Activated gamma-delta T cell treated with Interleukin-2 at 50 U/mL for 16 hours (primary cell): ENCODE data around the gene KIAA0753.

Experiments used
- DNase-seq: peaks from one replicate; pipeline ENCODE4 v3.0.0-alpha.2; 2020

Gene KIAA0753

GRCh38 chr17:6639586-6640535 is 650 bp downstream of the KIAA0753 start:
- no peak for DNase-seq

DNA sequence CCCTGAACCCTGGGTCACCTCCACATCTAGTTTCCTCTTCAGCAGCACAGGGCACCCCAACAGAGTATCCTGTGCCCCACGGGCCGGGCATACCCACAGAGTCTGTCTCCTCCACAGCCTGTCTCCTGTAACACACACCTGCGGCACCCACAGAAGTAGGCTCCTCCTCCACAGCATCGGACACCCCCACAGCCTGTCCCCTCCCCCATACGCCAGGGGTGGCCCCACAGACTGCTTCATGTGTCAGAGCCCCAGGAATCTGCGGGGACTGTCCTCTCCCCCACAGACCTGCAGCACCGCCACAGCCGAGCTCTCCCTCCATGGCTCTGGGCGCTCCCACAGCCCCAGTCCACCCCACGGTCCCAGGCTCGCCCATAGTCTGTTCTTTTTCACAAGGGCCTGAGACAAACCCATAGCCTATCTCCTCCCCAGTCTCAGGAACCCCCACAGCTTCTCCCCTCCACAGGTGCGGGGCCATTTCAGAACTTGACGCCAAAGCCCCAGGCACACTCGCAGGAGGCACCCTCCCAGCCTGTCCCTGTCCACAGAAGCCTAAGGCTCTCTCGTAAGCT is 1.4 kb downstream of the KIAA0753 start:
- no peak for DNase-seq

DNA sequence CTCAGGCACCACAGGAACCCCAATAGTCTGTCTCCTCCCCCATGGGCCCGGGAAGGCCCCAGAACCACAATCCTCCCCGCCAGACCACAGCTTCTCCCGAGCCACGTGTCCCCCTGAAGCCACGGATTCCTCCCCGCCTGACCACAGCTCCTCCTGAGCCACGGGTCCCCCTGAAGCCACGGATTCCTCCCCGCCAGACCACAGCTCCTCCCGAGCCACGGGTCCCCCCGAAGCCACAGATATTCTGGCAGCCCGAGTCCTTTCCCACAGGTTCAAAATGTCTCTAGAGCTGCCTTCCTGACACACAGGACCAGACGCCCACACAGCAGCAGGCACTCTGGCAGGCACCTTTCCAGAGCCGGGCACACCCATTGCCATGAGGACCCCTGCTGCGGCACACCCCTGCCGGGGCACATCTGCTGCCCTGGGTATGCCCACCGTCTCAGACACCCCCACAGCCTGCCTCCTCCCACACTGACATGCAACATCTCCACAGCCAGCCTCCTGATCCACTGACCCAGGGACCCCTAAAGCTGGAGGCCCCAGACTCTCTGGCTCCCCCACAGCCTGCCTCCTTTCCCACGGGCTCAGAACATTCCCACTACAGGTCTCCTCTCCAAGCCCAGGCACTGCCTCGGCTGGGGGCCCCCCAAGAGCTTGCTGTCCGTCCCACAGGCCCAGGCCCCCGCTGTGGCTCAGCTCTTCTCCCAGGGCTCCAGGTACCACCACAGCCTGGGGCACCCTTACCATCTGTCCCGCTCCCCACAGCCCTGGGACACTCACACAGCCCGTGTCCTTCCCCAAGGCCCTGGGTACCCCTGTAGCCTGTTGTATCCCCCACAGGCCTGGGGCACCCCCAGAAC is 2.2 kb downstream of the KIAA0753 start:
- no peak for DNase-seq

DNA sequence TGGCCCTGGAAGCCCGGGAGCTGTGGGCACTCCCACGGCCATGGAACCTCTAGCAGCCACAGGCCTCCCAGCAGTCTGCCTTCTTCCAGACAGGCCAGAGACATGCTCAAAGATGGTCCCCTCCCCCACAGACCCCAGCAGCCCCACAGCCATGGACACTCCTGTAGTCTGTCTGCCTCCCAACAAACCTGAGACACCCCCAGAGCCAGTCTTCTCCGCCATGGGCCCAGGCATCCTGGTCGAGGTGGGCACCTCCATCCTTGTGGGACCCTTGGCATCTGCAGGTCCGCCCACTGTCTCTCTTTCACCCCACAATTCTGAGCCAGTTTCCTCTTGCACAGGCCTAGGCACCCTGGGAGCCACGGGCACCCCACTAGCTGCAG is 3.1 kb downstream of the KIAA0753 start:
- no peak for DNase-seq

DNA sequence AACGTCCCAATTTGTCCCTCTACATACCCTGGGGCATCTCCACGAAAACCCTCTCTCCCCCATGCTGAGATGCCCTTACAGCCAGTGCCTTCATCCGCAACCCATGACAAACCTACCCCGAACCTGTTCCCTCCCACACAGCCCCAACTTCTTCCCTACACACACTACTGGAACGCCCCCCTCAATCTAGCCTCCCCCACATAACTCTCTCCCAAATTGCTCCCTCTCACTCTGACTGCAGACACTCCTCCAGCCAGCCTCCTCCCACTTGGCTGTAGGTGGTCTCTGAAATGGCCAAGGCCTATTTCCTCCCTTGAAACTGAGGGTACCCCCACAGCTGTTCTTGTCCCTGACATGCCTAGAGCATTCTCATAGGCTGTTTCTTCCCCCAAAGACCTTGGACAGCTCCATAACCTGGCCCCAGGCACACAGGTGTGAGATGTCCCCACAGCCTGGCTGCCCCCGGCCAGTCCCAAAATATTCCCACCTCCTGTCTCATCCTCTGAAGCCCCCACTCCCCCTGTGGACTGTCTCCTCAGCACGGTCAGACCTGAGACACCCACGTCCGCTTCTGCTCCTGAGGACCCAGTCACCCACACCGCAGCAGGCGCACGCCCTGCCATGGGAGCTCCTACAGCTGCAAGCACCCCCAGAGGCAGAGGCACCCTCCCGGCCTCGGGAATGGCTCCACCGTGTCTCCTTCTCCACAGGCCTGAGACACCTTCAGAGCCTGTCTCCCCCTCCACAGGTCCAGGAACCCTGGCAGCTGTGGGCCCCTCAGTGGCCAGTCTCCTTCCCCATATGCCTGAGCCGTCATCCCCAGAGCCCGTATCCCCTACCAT is 3.7 kb downstream of the KIAA0753 start:
- no peak for DNase-seq

DNA sequence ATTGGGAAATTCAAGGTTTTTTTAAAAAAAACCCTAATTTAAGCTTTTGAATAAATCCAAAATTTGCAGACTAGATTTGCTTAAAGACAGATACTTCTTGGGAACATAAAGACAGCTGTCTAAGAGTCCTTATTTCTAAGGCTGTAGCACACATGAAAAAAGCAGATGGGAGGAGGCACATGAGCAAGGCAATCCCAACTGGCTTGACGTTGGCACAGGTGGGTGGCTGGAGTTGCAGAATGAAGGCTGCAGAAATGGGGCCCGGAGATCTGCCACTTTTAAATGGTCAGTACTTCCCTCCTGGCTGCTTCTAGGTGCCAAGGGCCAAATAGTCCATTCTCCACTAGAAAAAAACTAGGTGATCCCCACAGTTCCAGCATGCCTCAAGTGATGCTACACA is 4.4 kb downstream of the KIAA0753 start:
- no peak for DNase-seq

GRCh38 chr17:6633263-6633662 is 7.2 kb downstream of the KIAA0753 start:
- DNase-seq, result no peak

DNA sequence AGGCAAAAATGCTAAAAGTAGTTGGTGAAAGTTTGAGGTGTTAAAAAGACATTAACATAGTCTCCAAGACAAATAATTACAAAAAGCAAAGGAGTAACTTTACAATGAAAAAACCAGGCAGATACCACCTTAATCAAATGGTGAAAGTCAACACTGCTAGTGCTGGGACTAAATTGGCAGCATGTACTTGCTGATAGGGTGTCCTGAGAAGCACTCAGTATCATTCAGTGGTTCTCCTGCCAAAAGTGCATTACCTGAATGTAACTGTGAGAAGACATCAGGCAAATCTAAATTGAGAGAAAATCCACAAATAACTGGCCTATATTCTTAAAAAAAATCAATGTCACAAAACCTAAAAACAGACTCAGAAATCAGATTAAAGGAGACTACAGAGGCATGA is 8.0 kb downstream of the KIAA0753 start:
- no peak for DNase-seq

DNA sequence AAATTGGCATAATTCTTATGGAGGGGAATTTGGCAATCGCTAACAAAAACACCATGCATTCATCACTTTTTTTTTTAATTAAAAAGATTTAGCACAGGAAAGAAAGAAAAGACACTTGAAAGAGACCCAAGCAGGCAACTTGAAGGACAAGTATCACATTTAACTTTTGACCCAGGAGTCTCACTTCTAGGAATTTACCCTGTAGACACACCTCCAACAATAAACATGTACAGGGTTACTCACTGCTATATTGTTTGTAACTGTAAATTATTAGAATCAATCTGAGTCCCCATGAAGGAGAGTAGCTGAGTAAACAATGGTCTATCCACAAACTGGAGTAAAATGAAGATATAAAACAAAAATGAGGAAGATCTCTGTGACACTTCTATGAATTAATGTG is 10.1 kb downstream of the KIAA0753 start:
- DNase-seq, result no peak

GRCh38 chr17:6627019-6627418 is 13.5 kb downstream of the KIAA0753 start:
- DNase-seq, result no peak

- DNase-seq, result no peak
Observed at GRCh38 chr17:6626616-6627015, 13.9 kb downstream of the KIAA0753 start.

DNA sequence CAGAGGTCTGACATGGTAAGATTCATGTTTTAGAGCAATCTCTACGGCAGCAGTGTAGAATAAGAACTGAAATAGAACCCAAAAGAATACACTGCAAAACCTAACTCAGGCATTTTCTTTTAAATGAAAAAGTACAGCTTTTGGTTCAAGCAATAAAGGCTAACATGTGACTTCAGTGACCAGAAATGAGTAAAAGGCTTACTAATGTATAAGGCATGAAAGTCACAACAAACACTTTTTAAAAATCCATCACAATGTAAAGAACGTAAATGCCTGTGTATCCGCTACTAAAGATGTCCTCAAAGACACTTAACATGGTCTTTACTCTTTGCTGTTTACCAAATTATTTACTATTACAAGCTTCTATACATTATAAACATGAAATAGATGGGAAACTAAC is 16.6 kb downstream of the KIAA0753 start:
- DNase-seq, result no peak

DNA sequence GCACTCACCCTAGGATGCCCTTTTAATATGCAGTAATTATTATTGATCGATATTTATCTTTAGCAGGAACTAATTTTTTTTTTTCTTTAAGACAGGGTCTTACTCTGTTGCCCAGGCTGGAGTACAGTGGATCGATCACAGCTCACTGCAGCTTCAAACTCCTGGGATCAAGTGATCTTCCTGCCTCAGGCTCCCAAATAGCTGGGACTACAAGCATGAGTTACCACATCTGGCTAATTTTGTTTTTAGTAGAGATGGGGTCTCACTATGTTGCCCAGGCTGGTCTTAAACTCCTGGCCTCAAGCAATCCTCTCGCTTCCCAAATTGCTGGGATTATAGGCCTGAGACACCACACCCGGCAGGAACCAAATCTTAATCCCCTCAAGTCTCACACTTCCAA is 29.3 kb downstream of the KIAA0753 start:
- DNase-seq, result no peak

GRCh38 chr17:6610011-6610410 is 30.5 kb downstream of the KIAA0753 start:
- no peak for DNase-seq

GRCh38 chr17:6608321-6608720 is 32.2 kb downstream of the KIAA0753 start:
- DNase-seq, result no peak

GRCh38 chr17:6605142-6605541 is 35.4 kb downstream of the KIAA0753 start:
- DNase-seq, result no peak

DNA sequence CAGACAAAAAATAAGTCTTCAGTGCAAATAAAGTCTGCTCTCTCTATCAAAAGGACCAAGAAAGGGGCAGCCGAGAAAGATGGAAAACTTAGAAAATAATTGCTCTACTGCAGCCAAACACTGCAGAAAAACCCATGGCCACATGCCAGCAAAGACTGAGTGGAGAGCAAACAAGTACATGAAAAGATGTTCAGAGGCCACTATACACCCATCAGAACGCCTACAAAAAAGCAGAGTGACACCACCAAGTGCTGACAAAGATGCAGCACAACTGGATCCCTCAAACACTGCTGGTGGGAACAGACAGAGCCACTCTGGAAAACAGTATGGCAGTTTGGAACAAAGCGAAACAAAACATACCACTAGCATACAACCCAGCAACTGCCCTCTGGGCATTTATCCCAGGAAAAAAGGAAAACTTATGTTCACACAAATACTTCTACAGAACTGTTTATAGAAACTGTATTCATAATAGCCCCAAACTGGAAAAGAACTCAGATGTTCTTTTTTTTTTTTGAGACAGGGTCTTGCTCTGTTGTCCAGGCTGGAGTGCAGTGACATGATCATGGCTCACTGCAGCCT is 36.7 kb downstream of the KIAA0753 start:
- no peak for DNase-seq

DNA sequence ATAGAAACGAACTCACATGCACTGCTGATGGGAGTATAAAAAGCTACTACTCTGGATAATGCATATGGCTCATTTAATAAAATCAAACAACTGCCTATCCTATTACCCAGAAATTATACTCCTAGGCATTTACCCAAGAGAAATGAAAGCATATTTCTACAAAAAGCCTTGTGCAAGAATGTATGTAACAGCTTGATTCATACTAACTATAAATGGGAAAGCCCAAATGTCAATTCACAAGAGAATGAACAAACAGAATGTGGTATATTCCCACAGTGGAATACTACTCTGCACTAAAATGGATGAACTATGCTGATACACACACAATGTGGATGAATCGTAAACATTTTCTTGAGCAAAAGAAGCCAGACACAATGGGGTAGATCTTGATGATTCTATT is 38.4 kb downstream of the KIAA0753 start:
- no peak for DNase-seq

DNA sequence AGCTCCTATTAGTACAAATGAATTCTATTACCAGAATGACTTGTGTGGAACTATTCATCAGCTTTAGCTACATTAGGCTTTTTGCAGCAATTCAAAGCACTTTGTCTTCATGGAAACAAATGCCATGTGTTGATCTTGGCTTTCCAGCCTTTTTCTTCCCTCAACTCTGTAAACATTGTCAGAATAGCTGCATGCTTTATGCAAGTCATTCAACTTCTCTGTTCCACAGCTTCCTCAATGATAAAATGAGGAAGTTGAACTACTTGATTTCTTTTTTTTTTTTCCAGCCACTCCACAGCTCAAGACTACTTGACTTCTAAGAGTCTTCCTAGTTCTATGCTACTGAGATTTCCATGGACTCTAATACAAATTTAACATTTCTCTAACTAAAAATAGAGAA is 41.1 kb downstream of the KIAA0753 start:
- DNase-seq, result no peak

- no peak for DNase-seq
Observed at GRCh38 chr17:6597727-6598126, 42.8 kb downstream of the KIAA0753 start.

GRCh38 chr17:6596941-6597340 is 43.6 kb downstream of the KIAA0753 start:
- DNase-seq, result no peak

DNA sequence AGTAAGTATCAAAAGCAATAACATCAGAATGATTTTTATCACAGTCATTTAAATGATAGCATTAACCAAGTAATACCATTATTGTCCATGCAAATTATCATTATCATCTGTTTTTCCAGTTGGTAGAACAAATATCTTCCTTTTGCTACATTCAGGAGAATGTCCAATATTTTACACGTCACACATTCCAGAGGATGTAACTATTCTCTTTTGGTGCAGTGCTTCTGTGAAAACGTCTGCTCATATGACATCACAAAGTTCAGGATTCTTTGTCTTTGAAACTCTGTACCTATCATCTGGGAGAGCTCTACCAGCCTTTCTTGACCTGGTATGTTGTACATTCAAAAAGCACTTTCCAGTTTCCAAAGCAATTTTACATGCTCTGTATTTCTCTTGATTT is 44.0 kb downstream of the KIAA0753 start:
- no peak for DNase-seq
